ENCODE measurements around the gene CAPRIN1.

CAPRIN1 gene

GRCh38 chr11:34147581-34147980 is 96.0 kb downstream of the CAPRIN1 start:
- no peak for DNase-seq

- DNase-seq: no peak
Observed at GRCh38 chr11:34148504-34149165, 97.1 kb downstream of the CAPRIN1 start.

GRCh38 chr11:34149274-34149673 is 97.7 kb downstream of the CAPRIN1 start:
- no peak for DNase-seq

- DNase-seq: no peak
Observed at GRCh38 chr11:34149786-34150185, 98.3 kb downstream of the CAPRIN1 start.

- no peak for DNase-seq
Observed at GRCh38 chr11:34150494-34151151, 99.1 kb downstream of the CAPRIN1 start.

All from stimulated activated CD4-positive, alpha-beta T cell treated with anti-CD3 and anti-CD28 coated beads, Interleukin-15, amount 100 ng/mL, for 24 hours (primary cell).